Measurements from ENCODE around the gene LPCAT2.

- TF ChIP-seq, protein P1, sequence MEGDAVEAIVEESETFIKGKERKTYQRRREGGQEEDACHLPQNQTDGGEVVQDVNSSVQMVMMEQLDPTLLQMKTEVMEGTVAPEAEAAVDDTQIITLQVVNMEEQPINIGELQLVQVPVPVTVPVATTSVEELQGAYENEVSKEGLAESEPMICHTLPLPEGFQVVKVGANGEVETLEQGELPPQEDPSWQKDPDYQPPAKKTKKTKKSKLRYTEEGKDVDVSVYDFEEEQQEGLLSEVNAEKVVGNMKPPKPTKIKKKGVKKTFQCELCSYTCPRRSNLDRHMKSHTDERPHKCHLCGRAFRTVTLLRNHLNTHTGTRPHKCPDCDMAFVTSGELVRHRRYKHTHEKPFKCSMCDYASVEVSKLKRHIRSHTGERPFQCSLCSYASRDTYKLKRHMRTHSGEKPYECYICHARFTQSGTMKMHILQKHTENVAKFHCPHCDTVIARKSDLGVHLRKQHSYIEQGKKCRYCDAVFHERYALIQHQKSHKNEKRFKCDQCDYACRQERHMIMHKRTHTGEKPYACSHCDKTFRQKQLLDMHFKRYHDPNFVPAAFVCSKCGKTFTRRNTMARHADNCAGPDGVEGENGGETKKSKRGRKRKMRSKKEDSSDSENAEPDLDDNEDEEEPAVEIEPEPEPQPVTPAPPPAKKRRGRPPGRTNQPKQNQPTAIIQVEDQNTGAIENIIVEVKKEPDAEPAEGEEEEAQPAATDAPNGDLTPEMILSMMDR (IDR thresholded peaks at IDR 0.05): no peak
- TF ChIP-seq POLR2A (IDR thresholded peaks at IDR 0.05): no peak
These were observed 67.5 kb downstream of the LPCAT2 start for GRCh38 chr16:55576384-55576783.
